Pancreas (tissue), 10 donors: Measurements from ENCODE around the gene RNF212. TPM values are rescaled to one million over a fixed set of nuclear protein-coding genes. Genes with fewer than 3 reads are reported as not detected.

Source experiments
- ATAC-seq, 4 donors: fragments of 200-7000 bp; cut with Tn5 transposase; one replicate each; pipeline versions ENCODE4 v1.8.0 to v1.9.1; 2020; ENCODE audit warnings: mild to moderate bottlenecking in 4 of 4, moderate library complexity in 4 of 4
- DNase-seq, 6 donors: peaks; one replicate each; pipeline ENCODE4 v3.0.0-alpha.2; 2020
- FAIRE-seq: peaks from 2 replicates; lab custom pipeline; 2012; peaks lifted over from hg19 to GRCh38; lab: Jason Lieb, UNC
- H3K27ac ChIP-seq, 4 donors: fragments of 200-600 bp; sonication (generic); 1 replicate in 3 of 4; 2 replicates in 1 of 4; pipeline versions ENCODE4 v1.5.0 to v1.8.0; 2020
- H3K27me3 ChIP-seq, 4 donors: fragments of 200-600 bp; one replicate each; pipeline ENCODE4 v1.8.0; 2021
- H3K36me3 ChIP-seq, 3 donors: fragments of 200-600 bp; sonication (generic) in 1 of 3; one replicate each; pipeline versions ENCODE4 v1.5.0 to v1.8.0; 2020 to 2021
- H3K4me1 ChIP-seq, 3 donors: fragments of 200-600 bp; one replicate each; pipeline ENCODE4 v1.8.0; 2021
- H3K4me3 ChIP-seq, 4 donors: fragments of 200-600 bp; sonication (generic) in 2 of 4; one replicate each; pipeline versions ENCODE4 v1.5.0 to v1.8.0; 2020 to 2021
- H3K9me3 ChIP-seq, 4 donors: fragments of 200-600 bp; one replicate each; pipeline ENCODE4 v1.8.0; 2021
- WGBS, 2 donors: extraction: QIAGEN DNeasy Blood & Tissue Kit; methylation state at CpG; one replicate each; pipeline ENCODE4 v1.1.7; 2013; 5-methylcytosine and 5-hydroxymethylcytosine counted together
- intact Hi-C, 3 donors: fragments of 100-400 bp; cut with DNase I; formaldehyde crosslinking; loops; one replicate each; pipeline versions ENCODE4 v1.11.1 to v1.14.2; 2022
- polyA plus RNA-seq, 2 donors: library from polyadenylated mRNA; stranded (reverse); fragments of 200-250 nt; gene quantifications; one replicate each; pipeline ENCODE4 v1.2.3, GENCODE V29; 2013
- total RNA-seq, 6 donors: library from RNA; stranded (reverse); fragmentation: NEBNext Ultra II Directional in 4 of 6; extraction: Animal tissue kit (Norgen Biotek cat#: 25700) in 4 of 6; gene quantifications; one replicate each; pipeline versions ENCODE4 v1.2.1 to v1.2.4, GENCODE V29; 2021 to 2023
- TF ChIP-seq, protein P1 (sequence below), 4 donors: fragments of 200-600 bp; sonication (generic) in 3 of 4; IDR thresholded peaks; one replicate each; pipeline versions ENCODE4 v1.5.0 to v1.8.0; 2021; ENCODE audit warnings: antibody characterized with exemption in 4 of 4
- donor health status: healthy with polysubstance abuse.
- donor health status: DM: no; HTN: no; CAD: no; lungs with moderate emphysema.
- donor health status: DM: no; HTN: no; CAD: no.
- donor health status: control.
- donor health status: control.
- donor health status: Bipolar disorder and iron deficiency.
- donor health status: DM: yes; HTN: yes; CAD: no.
- donor health status: DM: no; HTN: no; CAD: no.
- donor health status: DM: no; HTN: no; CAD: no.
- donor health status: DM: yes; HTN: yes; CAD: no.

RNF212 gene
- total and polyA plus RNA-seq, 8 donors, result 12.0 to 40.3 (median 19.2) TPM

DNA sequence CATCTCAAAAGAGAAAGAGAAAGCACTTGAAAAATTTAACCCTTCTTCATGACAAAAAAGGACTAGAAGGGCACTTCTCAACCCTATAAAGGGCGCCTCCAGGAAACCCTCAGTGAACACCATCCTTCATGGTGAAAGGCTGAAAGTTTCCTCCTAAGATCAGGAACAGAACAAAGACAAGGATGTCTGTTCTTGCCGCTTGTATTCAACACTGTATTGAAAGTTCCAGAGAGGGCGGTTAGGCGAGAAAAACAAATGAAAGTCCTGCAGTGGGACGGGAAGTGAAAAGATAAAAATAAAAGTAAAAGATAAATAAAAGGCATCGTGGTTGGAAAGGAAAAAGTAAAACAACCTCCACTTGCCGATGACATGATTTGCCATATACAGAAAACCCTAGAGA is 50.9 kb downstream of the RNF212 start:
- no peaks in the 10 kb centered on the region for H3K27me3 ChIP-seq
- TF ChIP-seq, protein P1, sequence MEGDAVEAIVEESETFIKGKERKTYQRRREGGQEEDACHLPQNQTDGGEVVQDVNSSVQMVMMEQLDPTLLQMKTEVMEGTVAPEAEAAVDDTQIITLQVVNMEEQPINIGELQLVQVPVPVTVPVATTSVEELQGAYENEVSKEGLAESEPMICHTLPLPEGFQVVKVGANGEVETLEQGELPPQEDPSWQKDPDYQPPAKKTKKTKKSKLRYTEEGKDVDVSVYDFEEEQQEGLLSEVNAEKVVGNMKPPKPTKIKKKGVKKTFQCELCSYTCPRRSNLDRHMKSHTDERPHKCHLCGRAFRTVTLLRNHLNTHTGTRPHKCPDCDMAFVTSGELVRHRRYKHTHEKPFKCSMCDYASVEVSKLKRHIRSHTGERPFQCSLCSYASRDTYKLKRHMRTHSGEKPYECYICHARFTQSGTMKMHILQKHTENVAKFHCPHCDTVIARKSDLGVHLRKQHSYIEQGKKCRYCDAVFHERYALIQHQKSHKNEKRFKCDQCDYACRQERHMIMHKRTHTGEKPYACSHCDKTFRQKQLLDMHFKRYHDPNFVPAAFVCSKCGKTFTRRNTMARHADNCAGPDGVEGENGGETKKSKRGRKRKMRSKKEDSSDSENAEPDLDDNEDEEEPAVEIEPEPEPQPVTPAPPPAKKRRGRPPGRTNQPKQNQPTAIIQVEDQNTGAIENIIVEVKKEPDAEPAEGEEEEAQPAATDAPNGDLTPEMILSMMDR (IDR thresholded peaks at IDR 0.05), result no peak
- FAIRE-seq (no peak), DNase-seq (no peak), ATAC-seq (no peak)
- no peaks in the 10 kb centered on the region for H3K9me3 ChIP-seq
- WGBS, 2 donors, result 64% methylated on average over 7 of the region's 7 CpGs
- H3K27ac ChIP-seq, result no peak overlapping the region
- H3K4me3 ChIP-seq, result no peak overlapping the region
- no peaks in the 10 kb centered on the region for H3K36me3 ChIP-seq
- no peaks in the 10 kb centered on the region for H3K4me1 ChIP-seq
- intact Hi-C loops, result no loop called here

DNA sequence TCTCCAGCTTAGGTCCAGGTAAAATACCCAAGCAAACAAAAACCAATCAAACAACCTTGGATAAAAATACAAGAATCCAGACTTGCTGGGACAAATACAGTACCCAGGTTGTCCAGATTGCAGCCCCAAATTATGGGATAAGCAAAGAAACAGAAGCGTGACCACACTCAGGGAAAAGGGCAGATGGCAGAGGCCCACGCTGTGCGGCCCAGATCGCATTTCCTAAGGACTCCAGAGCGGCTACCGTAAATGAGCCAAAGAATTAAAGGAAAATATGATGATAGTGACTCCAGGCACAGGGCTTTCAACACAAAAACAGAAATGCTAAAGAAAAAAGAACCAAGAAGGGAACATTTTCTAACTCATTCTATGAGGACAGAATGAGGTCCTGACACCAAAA is 51.6 kb downstream of the RNF212 start:
- DNase-seq (no peak), ATAC-seq (no peak), FAIRE-seq (no peak)
- H3K4me1 ChIP-seq, result no peaks in the 10 kb centered on the region
- H3K27me3 ChIP-seq, result no peaks in the 10 kb centered on the region
- 90 to 93% methylated on average over 6 of the region's 6 CpGs for WGBS, 2 donors
- no peak overlapping the region for H3K4me3 ChIP-seq
- no peak overlapping the region for H3K27ac ChIP-seq
- no peaks in the 10 kb centered on the region for H3K36me3 ChIP-seq
- intact Hi-C loops, result no loop called here
- H3K9me3 ChIP-seq, result no peaks in the 10 kb centered on the region
- TF ChIP-seq, protein P1 (IDR thresholded peaks at IDR 0.05), result no peak

DNA sequence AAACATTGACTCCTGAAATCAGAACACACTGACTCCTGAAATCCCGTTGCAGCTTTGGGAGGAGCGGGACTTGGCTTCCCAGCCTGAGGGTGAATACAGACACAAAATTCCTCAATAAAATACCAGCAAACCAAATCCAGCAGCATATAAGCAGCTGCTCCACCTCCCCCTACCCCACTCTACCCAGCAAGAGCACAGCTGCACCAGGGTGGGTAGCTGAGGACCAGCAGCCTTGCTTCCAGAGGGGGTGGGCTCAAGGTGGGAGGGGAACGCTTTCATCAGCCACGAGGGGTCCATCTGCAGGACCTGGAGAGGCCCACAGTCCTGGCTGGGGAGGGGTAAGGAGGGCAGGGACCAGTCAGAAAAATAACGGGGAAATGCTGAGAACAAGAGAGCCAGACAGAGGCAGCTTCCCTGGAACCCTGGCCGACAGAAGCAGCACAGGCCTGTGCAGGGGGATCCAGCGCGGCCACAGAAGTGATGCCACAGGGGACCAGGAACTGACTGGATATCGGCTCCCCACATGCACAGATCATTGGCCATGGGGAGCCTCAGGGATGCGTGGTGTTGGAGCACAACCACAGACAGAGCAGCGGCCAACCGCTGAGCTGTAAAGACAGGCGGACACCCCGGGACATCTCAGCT is 52.2 kb downstream of the RNF212 start:
- DNase-seq (peak in 1 of 6 donors; percentile 44), FAIRE-seq (no peak), ATAC-seq (no peak)
- intact Hi-C loops, result no loop called here
- Histone ChIP-seq H3K9me3 (no peaks in the 10 kb centered on the region), H3K36me3 (no peaks in the 10 kb centered on the region), H3K27me3 (no peaks in the 10 kb centered on the region), H3K27ac (no peak overlapping the region), H3K4me1 (no peaks in the 10 kb centered on the region), H3K4me3 (no peak overlapping the region)
- TF ChIP-seq, protein P1 (IDR thresholded peaks at IDR 0.05), result no peak
- WGBS, 2 donors, result 77 to 82% methylated on average over 14 of the region's 14 CpGs

DNA sequence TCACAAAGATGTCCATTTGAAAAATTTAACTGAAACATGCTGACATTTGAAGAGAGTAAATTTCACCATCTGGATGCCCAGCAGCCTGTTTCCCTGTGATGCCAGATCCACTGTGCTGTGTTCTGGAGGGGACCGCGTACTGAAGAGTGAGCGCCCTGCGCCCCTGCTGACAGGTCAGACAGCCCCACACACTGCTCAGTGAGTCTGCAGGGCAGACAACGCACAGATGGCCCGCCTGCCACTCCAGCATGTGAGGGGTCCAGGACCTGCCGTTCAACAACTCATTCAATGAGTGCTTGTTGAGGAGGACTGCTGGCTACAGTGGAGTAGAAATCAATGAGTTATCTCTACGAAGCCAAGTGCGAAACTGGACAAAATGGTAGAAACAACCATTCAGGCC is 52.7 kb downstream of the RNF212 start:
- FAIRE-seq (no peak), ATAC-seq (no peak), DNase-seq (peak in 2 of 6 donors; percentile 5)
- no peaks in the 10 kb centered on the region for H3K27me3 ChIP-seq
- H3K4me1 ChIP-seq, result no peaks in the 10 kb centered on the region
- 88 to 93% methylated on average over 9 of the region's 9 CpGs for WGBS, 2 donors
- intact Hi-C loops, result no loop called here
- TF ChIP-seq, protein P1 (IDR thresholded peaks at IDR 0.05), result no peak
- no peaks in the 10 kb centered on the region for H3K9me3 ChIP-seq
- H3K36me3 ChIP-seq, result no peaks in the 10 kb centered on the region
- no peak overlapping the region for H3K27ac ChIP-seq
- H3K4me3 ChIP-seq, result no peak overlapping the region

DNA sequence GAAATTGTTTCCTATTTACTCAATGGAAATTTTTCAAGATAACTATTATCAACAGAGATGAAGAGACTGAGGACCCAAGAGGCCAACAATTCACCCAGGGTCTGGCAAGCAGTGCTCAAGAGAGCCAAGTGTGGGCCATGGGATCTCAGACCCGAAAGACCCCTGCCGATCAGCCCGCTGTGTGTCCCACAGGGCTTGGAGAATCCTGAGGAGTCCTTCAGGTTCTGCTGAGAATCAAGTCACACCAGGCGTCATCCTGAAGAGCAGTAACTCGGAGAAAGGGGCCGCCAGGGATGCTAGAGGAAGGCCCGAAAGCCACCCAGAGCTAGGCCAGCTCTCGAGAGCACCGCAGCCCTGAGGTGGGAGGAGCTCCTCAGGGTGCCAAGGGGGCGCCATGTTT is 53.2 kb downstream of the RNF212 start:
- no peaks in the 10 kb centered on the region for H3K9me3 ChIP-seq
- H3K4me3 ChIP-seq, result no peak overlapping the region
- intact Hi-C loops, result no loop called here
- no peak overlapping the region for H3K27ac ChIP-seq
- no peaks in the 10 kb centered on the region for H3K4me1 ChIP-seq
- no peaks in the 10 kb centered on the region for H3K27me3 ChIP-seq
- ATAC-seq (no peak), FAIRE-seq (no peak), DNase-seq (peak in 2 of 6 donors; percentile 2 to 25)
- TF ChIP-seq, protein P1 (IDR thresholded peaks at IDR 0.05), result no peak
- H3K36me3 ChIP-seq, result no peaks in the 10 kb centered on the region
- WGBS, 2 donors, result 57% methylated on average over 10 of the region's 10 CpGs
